Right lobe of liver (tissue), 6 donors: ENCODE measurements around the gene LARP4B. TPM values are rescaled to one million over a fixed set of nuclear protein-coding genes. Genes with fewer than 3 reads are reported as not detected.

Source experiments
- ATAC-seq, 4 donors: fragments of 200-7000 bp; cut with Tn5 transposase; one replicate each; pipeline ENCODE4 v1.9.1; 2020; ENCODE audit warnings: mild to moderate bottlenecking in 4 of 4, moderate library complexity in 4 of 4
- DNase-seq, 3 donors: peaks; one replicate each; pipeline ENCODE4 v3.0.0-alpha.2; 2020
- H3K27ac ChIP-seq, 3 donors: fragments of 200-600 bp; one replicate each; pipeline ENCODE4 v1.8.0; 2022
- H3K27me3 ChIP-seq, 2 donors: fragments of 200-600 bp; one replicate each; pipeline ENCODE4 v1.8.0; 2022
- H3K36me3 ChIP-seq, 4 donors: fragments of 200-600 bp; sonication (generic) in 1 of 4; one replicate each; pipeline versions ENCODE4 v1.5.1 to v1.8.0; 2017 to 2022; ENCODE audit warnings: control low read depth in 1 of 4
- H3K4me1 ChIP-seq, 4 donors: fragments of 200-600 bp; sonication (generic) in 1 of 4; one replicate each; pipeline versions ENCODE4 v1.5.1 to v1.8.0; 2017 to 2022; ENCODE audit warnings: control low read depth in 1 of 4
- H3K4me3 ChIP-seq, 3 donors: fragments of 200-600 bp; one replicate each; pipeline ENCODE4 v1.8.0; 2022
- H3K9me3 ChIP-seq, 4 donors: fragments of 200-600 bp; sonication (generic) in 1 of 4; one replicate each; pipeline versions ENCODE4 v1.5.1 to v1.8.0; 2017 to 2022; ENCODE audit warnings: control low read depth in 1 of 4
- CTCF ChIP-seq, 4 donors: fragments of 200-600 bp in 3 of 4; fragments of 450-650 bp in 1 of 4; IDR thresholded peaks; one replicate each; pipeline versions ENCODE4 v1.5.1 to v1.8.0; 2016 to 2022; ENCODE audit warnings: antibody characterized with exemption in 4 of 4, mild to moderate bottlenecking in 2 of 4
- POLR2A ChIP-seq: fragments of 450-650 bp; IDR thresholded peaks from one replicate; pipeline ENCODE4 v1.6.1; 2017; ENCODE audit warnings: antibody characterized with exemption, mild to moderate bottlenecking
- WGBS: methylation state at CpG from one replicate; pipeline ENCODE4 v1.1.6; 2018; ENCODE audit warnings: low coverage, low lambda C conversion rate; ENCODE audit not compliant: insufficient coverage; ENCODE audit errors: missing lambda C conversion rate; 5-methylcytosine and 5-hydroxymethylcytosine counted together
- intact Hi-C, 2 donors: fragments of 100-400 bp; cut with DNase I; formaldehyde crosslinking; loops; one replicate each; pipeline versions ENCODE4 v1.11.2 to v1.14.1; 2022
- total RNA-seq, 6 experiments: library from RNA; depleted of rRNA in 2 of 6; stranded (reverse); fragments of >200 nt in 2 of 6; fragmentation: NEBNext Ultra II Directional in 3 of 6; extraction: Animal tissue kit (Norgen Biotek cat#: 25700) in 3 of 6; gene quantifications; one replicate each; pipeline versions ENCODE4 v1.1.0 to v1.2.4, GENCODE V29; 2016 to 2023
- donor health status: DM: no; HTN: yes; CAD: no.
- donor health status: DM: no; HTN: no; CAD: no.
- donor health status: DM: no; HTN: no; CAD: no.
- donor health status: DM: no; HTN: yes; CAD: no.
- donor health status: DM: no; HTN: yes; CAD: no.

LARP4B gene
- total RNA-seq, 6 experiments from 2014 or later = 22.4 to 35.9 (median 31.7) TPM

GRCh38 chr10:870564-871166, 60.8 kb downstream of the LARP4B start:
- Histone ChIP-seq H3K4me3 (no peak overlapping the region), H3K9me3 (no peaks in the 10 kb centered on the region), H3K36me3 (no peaks in the 10 kb centered on the region), H3K27me3 (no peaks in the 10 kb centered on the region), H3K4me1 (peaks cover 0 to 44% (median 22%) of the 10 kb centered on the region in 4 donors), H3K27ac (peak overlapping the region; percentile 15 to 69 (median 68))
- TF ChIP-seq CTCF (IDR thresholded peaks at IDR 0.05) (no peak), POLR2A (no peak)
- 34% methylated on average over 7 of the region's 7 CpGs for WGBS
- DNase-seq (no peak), ATAC-seq (peak; percentile 63 to 83 (median 68))
- intact Hi-C loops = no loop called here

GRCh38 chr10:869171-869570, 62.3 kb downstream of the LARP4B start:
- Histone ChIP-seq H3K4me3 (no peak overlapping the region), H3K36me3 (no peaks in the 10 kb centered on the region), H3K27ac (peak overlapping the region in 1 of 3 donors; percentile 42), H3K9me3 (no peaks in the 10 kb centered on the region), H3K27me3 (no peaks in the 10 kb centered on the region), H3K4me1 (peaks cover 0 to 44% (median 22%) of the 10 kb centered on the region in 4 donors)
- DNase-seq (no peak), ATAC-seq (peak; percentile 29 to 61 (median 57))
- WGBS = 34% methylated on average over 2 of the region's 3 CpGs
- TF ChIP-seq POLR2A (no peak), CTCF (IDR thresholded peaks at IDR 0.05) (no peak)
- intact Hi-C loops = no loop called here

GRCh38 chr10:867807-868206, 63.7 kb downstream of the LARP4B start:
- 85% methylated on average over 6 of the region's 6 CpGs for WGBS

GRCh38 chr10:866577-866941, 64.9 kb downstream of the LARP4B start:
- peaks cover 0 to 12% (median 0%) of the 10 kb centered on the region in 4 donors for H3K36me3 ChIP-seq
- H3K27ac ChIP-seq = no peak overlapping the region
- H3K4me3 ChIP-seq = no peak overlapping the region
- 78% methylated on average over 4 of the region's 4 CpGs for WGBS
- peaks cover 0 to 29% (median 12%) of the 10 kb centered on the region in 4 donors for H3K4me1 ChIP-seq
- H3K9me3 ChIP-seq = no peaks in the 10 kb centered on the region
- TF ChIP-seq CTCF (IDR thresholded peaks at IDR 0.05) (no peak), POLR2A (no peak)
- DNase-seq (no peak), ATAC-seq (no peak)
- no peaks in the 10 kb centered on the region for H3K27me3 ChIP-seq
- intact Hi-C loops = no loop called here

More at GRCh38 chr10:867807-868206, 63.7 kb downstream of the LARP4B start:
- no peak for ATAC-seq
- H3K27ac ChIP-seq = no peak overlapping the region
- no peaks in the 10 kb centered on the region for H3K9me3 ChIP-seq
- DNase-seq = no peak
- H3K36me3 ChIP-seq = peaks cover 0 to 8% (median 0%) of the 10 kb centered on the region in 4 donors
- intact Hi-C loops = no loop called here
- TF ChIP-seq POLR2A = no peak
- no peak for TF ChIP-seq CTCF (IDR thresholded peaks at IDR 0.05)
- no peaks in the 10 kb centered on the region for H3K27me3 ChIP-seq
- no peak overlapping the region for H3K4me3 ChIP-seq
- H3K4me1 ChIP-seq = peaks cover 0 to 42% (median 18%) of the 10 kb centered on the region in 4 donors
